ENCODE measurements around the gene TNNT1.

The TNNT1 gene

DNA sequence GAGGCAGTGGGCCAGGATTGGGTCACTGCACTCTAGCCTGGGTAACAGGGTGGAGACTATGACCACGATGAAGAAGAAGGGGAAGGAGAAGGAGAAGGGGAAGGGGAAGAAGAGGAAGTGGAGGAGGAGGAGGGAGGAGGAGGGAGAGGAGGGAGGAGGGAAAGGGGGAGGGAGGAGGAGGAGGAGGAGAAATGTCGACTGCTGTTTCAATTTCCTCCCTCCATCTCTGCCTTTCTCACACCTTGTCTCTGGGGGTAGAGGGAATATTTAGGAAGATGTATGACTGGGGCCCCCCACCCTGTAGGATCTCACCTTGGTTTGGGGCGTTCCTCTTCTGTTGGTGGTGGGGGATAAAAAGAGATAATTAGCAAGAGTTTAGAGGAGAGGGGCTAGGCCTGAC lies 3.8 kb downstream of the TNNT1 start:
- no peak for DNase-seq (ENCODE audit: low read depth in 1 of 2, low spot score in 1 of 2)

DNA sequence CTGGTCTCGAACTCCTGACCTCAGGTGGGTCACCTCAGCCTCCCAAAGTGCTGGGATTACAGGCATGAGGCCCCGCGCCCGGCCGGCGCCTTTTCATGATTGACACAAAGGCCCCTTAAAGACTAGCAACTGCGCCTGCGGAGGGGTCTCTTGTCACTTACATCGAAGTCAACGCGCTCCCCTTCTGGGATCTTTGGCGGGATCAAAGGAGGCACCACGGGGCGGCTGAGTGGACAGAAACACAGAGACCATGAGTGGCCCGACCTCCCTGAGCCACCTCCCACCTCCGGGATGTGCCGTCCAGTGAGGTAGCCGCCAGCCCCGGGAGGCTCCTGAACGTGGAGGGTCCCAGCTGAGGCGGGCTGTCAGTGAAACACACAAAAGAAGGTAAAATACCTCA lies 7.3 kb downstream of the TNNT1 start:
- DNase-seq (ENCODE audit: low read depth in 1 of 2, low spot score in 1 of 2), result no peak

DNA sequence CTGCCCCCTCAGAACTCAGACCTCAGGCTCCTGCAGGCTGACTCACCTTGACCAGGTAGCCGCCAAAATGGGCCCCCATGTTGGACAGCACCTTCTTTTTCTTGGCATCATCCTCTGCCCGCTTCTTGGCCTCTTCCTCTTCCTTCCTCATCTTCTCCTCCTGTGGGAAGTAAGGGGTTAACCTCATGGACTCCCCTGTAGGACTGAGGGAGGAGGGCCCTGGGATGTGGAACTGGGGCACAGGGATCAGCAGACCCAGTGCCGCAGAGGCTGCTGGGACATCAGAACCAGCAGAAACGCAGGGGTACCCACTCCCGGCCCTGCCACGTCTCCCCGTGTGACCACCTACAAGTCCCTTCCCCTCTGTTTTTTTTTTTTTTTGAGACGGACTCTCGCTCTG lies 11.1 kb downstream of the TNNT1 start:
- DNase-seq (ENCODE audit: low read depth in 1 of 2, low spot score in 1 of 2), result no peak

DNA sequence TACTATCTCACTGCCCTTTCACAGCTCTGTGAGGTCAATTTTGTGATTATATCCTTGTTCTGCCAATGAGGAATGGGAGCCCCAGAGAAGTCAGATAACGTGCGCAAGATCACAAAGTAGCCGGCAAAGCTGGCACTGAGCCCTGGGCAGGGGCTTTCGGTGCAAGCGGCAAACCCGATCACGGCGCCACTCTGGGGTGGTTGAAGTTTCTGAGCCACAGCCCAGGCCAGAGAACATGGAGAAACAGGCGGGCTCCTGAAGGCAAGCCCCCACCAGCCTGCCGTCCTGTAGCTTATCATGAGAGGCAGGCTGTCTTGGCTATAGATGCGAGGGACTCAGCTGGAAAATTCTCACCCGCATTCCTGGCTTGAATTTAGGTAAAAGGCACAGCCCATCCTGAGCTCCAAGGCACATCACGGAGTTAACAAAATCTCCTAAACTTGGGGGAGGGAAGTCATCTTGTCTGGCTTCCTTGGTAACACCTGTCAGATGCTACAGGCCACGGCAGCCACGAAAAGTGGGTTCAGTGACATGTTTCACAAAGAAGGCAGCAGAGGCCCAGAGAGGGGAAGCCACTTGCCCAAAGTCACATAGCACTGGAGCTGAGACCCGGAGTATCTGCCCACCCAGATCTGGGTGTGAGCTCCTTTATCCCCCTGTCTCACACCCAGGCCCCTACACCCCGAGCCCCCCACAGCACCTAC lies 12.5 kb downstream of the TNNT1 start:
- DNase-seq (ENCODE audit: low read depth in 1 of 2, low spot score in 1 of 2), result no peak

DNA sequence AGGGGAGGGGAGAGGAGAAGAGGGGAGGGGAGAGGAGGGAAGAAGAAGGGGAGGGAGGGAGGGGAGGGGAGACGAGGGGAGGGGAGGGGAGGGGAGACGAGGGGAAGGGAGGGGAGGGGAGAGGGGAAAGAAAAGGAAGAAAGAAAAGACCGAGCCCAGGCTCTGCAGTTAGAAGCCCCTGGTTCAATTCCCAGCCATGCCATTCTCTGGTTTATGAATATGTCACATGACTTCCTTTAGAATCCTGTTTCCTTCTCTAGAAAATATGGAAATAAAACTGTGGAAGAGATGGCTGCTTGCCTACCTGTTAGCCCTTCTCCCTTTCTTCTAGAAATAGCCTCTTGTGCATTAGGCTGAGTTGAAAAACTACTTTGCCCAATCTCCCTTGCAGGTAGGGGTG lies 14.3 kb downstream of the TNNT1 start:
- DNase-seq (ENCODE audit: low read depth in 1 of 2, low spot score in 1 of 2), result no peak

DNA sequence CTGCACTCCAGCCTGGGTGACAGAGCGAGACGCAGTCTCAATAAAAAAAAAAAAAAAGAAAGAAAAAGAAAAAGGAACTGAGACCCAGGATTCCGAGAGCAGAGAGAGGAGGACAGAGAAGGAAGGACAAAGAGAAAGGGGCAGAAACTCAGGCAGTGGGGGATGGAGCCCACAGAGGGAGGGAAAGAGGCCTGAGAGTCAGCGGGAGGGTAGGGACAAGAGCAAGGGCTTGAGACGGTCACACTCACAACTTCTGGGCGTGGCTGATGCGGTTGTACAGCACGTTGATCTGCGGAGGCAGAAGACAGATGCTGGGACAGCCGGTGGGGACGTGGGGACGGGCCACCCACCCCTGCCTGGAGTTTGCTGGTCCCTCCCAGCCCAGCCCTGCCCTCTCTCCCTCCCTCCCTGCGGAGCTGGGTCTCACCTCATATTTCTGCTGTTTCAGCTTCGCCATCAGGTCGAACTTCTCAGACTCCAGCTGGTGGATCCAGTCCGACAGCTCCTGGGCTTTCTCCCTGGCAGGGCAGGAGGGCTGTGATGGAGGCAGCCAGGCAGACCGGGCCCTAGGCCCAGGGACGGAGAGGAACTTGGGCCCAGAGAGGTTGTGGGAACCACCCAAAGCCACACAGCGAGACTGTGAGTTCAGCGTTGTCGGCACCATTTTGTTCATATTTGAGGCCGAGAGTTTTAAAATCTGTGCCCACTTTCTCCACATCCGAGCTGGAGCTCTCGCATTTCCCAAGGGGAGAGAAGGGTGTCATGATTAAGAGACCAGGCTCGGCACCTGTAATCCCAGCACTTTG lies 15.2 kb downstream of the TNNT1 start:
- no peak for DNase-seq (ENCODE audit: low read depth in 1 of 2, low spot score in 1 of 2)

DNA sequence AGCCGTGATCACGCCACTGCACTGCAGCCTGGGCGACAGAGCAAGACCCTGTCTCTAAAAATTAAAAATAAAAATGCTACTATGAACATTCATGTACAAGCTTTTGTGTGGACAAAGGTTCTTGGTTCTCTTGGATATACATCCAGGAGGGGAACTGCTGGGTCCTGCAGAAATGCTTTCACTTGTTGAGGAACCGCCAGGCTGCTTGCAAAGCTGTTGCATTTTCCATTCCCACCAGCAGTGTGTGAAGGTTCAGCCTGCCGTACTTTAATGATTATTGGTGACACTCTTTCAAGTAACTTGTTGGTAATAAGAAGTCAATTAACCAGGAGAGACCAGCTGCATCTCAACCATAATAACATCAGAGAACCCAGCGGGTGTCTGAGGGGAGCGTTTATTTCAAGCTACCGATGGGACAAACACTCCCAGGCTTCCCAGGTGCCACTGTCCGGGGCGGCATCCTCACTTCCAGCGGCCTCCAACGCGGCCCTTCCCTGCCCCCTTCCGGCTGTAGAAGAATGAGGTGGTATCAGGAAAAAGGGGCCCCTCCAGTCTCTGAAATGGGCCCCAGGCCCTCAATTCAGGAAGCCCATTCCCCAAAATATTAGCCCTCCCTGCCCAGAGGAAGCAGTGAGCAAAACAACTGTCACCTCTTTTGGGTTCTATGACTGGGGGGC lies 16.4 kb downstream of the TNNT1 start:
- no peak for DNase-seq (ENCODE audit: low read depth in 1 of 2, low spot score in 1 of 2)

DNA sequence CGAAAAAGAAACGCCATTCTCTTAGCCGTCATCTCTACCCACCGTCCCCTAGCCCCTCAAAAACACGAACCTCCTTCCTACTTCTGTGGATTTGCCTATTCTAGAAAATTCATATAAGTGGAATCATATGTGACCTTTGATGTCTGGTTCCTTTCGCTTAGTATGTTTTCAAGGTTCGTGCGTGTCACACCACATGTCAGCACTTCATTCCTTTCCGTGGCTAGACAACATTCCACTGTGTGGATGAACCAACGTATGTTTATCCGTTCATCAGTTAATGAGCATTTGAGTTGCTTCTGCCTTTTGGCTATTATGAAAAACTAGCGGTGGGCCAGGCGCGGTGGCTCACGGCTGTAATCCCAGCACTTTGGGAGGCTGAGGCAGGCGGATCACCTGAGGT lies 17.6 kb downstream of the TNNT1 start:
- no peak for DNase-seq (ENCODE audit: low read depth in 1 of 2, low spot score in 1 of 2)

DNA sequence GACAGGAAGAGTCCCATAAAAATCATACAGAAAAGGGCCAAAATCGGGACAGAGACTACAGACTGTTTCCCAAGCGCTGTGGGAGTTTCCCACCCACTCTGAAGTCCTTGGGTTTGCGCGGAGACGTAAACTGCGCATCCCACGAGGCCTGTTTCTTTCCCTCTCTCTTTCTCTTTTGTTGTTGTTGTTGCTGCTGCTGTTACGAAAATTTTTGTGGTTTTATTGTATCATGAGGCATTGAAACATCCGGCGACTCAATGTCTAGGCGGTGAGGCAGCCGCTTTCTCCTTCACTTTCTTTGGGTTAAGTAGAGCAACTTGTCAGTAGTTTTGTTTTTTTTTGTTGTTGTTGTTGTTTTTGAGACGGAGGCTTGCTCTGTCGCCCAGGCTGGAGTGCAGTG lies 30.0 kb downstream of the TNNT1 start:
- DNase-seq (ENCODE audit: low read depth in 1 of 2, low spot score in 1 of 2), result no peak

DNA sequence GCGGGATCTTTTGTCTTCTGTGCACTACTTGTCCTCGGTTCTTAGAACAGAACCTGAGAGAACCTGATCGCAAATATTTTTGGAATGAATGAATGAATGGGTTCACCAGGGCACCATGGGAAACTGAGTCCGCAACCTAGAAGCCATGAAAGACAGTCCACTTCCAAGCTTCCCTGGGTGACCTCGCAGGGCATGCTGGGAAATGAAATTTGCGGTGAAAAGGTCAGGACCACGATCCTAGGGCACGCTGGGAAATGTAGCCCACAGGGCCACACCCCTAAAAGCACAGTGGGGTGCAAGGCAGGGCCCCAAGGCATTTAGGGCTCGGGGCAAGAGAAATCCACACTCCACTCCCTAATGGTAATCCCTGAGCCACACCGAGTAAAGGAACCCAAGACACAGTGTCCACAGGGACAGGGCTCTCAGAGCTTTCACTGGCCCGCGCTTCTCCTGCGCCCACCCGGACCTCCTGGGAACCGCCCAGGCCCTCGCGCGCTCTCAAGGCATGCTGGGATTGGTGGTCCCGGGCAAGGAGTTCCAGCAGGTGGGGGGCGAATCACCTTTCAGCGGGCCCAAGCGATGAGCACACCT lies 30.5 kb downstream of the TNNT1 start:
- no peak for DNase-seq (ENCODE audit: low read depth in 1 of 2, low spot score in 1 of 2)

DNA sequence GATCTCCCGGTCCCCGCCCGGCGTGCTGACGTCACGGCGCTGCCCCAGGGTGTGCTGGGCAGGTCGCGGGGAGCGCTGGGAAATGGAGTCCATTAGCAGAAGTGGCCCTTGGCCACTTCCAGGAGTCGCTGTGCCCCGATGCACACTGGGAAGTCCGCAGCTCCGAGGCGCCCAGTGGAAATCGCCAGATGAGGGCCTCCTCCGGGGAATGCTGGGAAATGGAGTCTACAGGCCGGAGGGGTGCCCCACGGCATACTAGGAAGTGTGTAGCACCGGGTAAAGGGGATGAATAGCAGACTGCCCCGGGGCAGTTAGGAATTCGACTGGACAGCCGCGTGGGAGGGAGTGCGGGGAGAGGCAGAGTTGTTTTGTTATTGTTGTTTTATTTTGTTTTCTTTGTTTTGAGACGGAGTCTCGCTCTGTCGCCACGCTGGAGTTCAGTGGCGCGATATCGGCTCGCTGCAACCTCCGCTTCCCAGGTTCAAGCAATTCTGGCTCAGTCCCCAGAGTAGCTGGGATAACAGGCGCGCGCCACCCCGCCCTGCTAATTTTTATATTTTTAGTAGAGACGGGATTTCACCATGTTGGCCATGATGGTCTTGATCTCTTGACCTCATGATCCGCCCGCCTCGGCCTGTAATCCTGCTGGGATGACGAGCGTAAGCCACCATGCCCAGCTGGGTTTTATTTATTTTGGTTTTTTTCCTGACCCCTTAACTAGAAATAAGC lies 31.2 kb downstream of the TNNT1 start:
- DNase-seq (ENCODE audit: low read depth in 1 of 2, low spot score in 1 of 2), result peak; percentile 90 to 97

DNA sequence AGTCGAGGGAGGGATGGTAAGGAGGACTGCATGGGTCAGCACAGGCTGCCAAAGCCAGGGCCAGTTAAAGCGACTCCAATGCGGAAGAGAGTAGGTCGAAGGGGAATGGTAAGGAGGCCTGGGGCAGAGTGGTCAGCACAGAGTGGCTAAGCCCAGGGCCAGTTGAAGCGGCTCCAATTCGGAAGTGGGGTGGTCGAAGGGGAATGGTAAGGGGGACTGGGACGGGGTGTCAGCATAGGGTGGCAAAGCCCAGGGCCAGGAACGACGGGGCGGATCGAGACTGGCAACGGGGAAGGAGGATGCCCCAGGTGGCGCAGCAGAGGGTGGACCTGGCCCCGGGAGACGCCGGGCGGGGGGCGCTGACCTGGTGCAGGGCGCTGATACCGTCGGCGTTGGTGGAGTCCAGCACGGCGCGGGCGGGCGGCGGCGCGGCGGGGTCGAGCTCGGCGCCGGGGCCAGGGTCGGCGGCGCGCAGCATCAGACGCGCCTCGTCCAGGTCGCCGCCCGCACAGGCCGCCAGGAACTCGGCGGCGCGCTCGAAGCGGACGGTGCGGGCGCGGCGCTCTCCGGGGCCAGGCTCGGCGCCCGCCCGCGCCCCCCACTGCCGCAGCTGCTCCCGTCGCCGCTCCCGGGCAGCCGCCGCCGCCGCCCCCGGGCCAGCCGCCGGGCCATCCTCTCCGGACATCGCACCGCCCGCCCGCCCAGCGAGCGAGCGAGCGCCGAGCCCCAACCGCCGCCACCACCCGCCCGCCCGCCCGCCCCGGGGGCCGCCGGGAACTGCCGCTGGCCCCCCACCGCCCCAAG lies 31.9 kb downstream of the TNNT1 start, which contains the start of gene PPP1R12C:
TSS of gene PPP1R12C (minus strand) at position 779 of the 804 bp plus-strand sequence. CDS start at position 685, 94 bp downstream.
- no peak for DNase-seq (ENCODE audit: low read depth in 1 of 2, low spot score in 1 of 2)

DNA sequence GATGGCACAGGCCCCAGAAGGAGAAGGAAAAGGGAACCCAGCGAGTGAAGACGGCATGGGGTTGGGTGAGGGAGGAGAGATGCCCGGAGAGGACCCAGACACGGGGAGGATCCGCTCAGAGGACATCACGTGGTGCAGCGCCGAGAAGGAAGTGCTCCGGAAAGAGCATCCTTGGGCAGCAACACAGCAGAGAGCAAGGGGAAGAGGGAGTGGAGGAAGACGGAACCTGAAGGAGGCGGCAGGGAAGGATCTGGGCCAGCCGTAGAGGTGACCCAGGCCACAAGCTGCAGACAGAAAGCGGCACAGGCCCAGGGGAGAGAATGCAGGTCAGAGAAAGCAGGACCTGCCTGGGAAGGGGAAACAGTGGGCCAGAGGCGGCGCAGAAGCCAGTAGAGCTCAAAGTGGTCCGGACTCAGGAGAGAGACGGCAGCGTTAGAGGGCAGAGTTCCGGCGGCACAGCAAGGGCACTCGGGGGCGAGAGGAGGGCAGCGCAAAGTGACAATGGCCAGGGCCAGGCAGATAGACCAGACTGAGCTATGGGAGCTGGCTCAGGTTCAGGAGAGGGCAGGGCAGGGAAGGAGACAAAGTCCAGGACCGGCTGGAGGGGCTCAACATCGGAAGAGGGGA lies 32.7 kb downstream of the TNNT1 start:
- DNase-seq (ENCODE audit: low read depth in 1 of 2, low spot score in 1 of 2), result peak in 1 of 2 donors; percentile 40

DNA sequence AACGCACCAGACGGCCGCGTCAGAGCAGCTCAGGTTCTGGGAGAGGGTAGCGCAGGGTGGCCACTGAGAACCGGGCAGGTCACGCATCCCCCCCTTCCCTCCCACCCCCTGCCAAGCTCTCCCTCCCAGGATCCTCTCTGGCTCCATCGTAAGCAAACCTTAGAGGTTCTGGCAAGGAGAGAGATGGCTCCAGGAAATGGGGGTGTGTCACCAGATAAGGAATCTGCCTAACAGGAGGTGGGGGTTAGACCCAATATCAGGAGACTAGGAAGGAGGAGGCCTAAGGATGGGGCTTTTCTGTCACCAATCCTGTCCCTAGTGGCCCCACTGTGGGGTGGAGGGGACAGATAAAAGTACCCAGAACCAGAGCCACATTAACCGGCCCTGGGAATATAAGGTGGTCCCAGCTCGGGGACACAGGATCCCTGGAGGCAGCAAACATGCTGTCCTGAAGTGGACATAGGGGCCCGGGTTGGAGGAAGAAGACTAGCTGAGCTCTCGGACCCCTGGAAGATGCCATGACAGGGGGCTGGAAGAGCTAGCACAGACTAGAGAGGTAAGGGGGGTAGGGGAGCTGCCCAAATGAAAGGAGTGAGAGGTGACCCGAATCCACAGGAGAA lies 33.5 kb downstream of the TNNT1 start:
- DNase-seq (ENCODE audit: low read depth in 1 of 2, low spot score in 1 of 2), result no peak

DNA sequence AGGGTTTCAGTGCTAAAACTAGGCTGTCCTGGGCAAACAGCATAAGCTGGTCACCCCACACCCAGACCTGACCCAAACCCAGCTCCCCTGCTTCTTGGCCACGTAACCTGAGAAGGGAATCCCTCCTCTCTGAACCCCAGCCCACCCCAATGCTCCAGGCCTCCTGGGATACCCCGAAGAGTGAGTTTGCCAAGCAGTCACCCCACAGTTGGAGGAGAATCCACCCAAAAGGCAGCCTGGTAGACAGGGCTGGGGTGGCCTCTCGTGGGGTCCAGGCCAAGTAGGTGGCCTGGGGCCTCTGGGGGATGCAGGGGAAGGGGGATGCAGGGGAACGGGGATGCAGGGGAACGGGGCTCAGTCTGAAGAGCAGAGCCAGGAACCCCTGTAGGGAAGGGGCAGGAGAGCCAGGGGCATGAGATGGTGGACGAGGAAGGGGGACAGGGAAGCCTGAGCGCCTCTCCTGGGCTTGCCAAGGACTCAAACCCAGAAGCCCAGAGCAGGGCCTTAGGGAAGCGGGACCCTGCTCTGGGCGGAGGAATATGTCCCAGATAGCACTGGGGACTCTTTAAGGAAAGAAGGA lies 34.4 kb downstream of the TNNT1 start:
- no peak for DNase-seq (ENCODE audit: low read depth in 1 of 2, low spot score in 1 of 2)

DNA sequence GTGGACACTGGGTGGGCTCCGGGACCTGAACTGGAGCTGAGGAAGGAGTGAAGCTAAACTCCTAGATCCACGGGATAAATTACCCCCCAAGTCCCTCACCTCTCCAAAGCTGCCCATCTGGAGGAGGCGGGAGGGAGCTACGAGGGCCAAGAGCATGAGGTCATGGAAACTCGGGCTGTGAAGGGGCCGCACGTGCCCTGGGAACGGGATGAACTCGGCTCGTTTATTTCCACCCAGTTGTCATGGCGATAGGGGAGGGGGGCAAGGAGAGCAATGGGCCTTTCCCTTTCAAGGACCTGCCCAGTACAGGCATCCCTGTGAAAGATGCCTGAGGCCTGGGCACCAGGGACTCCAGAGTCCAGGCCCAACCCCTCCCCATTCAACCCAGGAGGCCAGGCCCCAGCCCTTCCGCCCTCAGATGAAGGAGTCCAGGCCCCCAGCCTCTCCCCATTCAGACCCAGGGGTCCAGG lies 35.4 kb downstream of the TNNT1 start:
- no peak for DNase-seq (ENCODE audit: low read depth in 1 of 2, low spot score in 1 of 2)

DNA sequence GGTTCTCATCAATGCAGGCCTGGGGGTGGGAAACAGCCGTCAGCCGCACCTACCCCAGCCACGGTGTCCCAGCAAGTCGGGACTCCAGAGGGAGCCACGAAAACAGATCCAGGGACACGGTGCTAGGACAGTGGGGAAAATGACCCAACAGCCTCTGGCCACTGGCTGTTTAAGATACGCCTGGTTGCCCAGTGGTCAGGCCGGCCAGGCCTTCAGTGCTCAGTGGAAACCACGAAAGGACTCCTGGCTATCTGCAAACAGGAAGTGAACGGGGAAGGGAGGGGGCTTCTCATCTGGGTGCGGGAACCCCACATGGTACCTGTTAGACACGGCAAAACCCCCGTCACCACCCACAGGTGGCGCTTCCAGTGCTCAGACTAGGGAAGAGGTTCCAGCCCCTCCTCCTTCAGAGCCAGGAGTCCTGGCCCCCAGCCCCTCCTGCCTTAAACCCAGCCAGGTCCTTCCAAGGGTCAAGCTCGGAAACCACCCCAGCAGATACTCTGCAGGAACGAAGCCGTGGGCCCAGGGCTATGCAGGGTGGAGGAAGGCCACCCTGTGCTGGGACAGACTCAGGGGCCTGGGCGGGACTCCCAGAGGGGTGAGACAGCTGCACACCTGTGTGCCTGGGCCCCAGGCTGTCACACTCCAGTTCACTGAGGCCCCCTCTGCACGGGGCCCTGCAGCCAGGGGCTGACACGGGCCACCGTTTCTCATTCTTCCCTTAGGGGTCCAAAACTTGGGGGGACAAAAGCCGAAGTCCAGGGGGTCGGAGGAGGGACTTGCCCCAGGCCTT lies 36.0 kb downstream of the TNNT1 start:
- no peak for DNase-seq (ENCODE audit: low read depth in 1 of 2, low spot score in 1 of 2)

DNA sequence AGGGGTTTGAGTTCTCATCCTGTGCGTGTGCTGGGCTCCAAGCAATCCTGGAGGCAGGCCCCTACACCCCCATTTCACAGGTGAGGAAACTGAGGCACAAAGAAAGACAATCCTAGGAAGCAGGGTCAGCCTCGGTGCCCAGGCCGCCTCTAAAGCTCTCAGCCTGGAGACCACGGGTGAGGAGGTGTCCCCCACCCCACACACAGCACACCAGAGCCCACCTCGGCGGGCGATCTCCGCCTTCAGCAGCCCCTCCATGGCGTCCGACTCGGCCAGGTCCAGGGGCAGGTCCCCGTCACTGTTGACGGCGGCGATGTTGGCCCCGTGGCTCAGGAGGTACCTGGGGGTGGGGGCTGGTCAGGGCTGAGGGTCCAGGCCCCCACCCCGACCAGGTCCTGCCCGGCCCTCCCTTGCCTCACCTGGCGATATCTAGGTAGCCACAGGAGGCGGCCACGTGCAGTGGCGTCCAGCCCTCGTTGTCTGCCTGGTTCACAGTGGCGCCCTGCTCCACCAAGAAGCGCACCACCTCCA lies 36.7 kb downstream of the TNNT1 start:
- no peak for DNase-seq (ENCODE audit: low read depth in 1 of 2, low spot score in 1 of 2)

Measured in activated CD4-positive, alpha-beta T cell treated with anti-CD3 and anti-CD28 coated beads, Interleukin-2, amount 50 U/mL, for 24 hours (primary cell).